Cardiac fibroblast (primary cell): ENCODE measurements around the gene AGBL3.
A peak's percentile ranks its signal among the peaks of the same experiment; 100 is the strongest.
"Not testable (repeated sequence)": the region's sequence is repeated elsewhere in the genome, so short reads cannot be mapped to it uniquely, and the experiment has no call there.

ENCODE experiments used
- DNase-seq, 2 donors: peaks; one replicate each; pipeline versions ENCODE4 v3.0.0 to v3.0.0-alpha.2; 2010; ENCODE audit warnings: low read depth in 2 of 2
- H3K4me3 ChIP-seq, 2 donors: replicated peaks in 1 of 2; 1 replicate in 1 of 2; 2 replicates in 1 of 2; pipeline ENCODE4 v1.5.1; 2011; ENCODE audit warnings: low read depth in 2 of 2, low read length in 2 of 2, mild to moderate bottlenecking in 2 of 2, moderate library complexity in 1 of 2
- TF ChIP-seq, protein P1 (sequence below): IDR thresholded peaks from one replicate; pipeline ENCODE4 v1.5.1; 2011; ENCODE audit warnings: low read depth, mild to moderate bottlenecking, low read length, inconsistent platforms

The AGBL3 gene

DNA sequence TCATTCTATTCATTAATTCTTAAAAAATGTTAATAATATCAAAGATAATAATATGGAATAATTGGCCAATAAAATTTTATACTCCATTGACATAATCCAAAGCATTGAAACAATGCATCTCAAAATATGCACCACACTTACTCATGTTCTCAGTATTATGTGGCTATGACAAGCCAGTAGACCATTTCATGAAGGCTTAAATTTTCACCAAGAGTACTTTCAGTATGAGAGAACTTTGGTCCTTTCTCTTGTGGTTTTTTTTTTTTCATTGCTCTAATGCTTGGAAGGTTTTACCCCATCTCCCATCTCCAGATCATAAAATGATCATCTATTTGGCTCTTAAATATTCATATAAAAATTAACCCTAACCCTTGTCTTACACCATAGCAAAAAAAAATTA, 116.1 kb downstream of the AGBL3 start:
- DNase-seq, result no peak
- TF ChIP-seq, protein P1, sequence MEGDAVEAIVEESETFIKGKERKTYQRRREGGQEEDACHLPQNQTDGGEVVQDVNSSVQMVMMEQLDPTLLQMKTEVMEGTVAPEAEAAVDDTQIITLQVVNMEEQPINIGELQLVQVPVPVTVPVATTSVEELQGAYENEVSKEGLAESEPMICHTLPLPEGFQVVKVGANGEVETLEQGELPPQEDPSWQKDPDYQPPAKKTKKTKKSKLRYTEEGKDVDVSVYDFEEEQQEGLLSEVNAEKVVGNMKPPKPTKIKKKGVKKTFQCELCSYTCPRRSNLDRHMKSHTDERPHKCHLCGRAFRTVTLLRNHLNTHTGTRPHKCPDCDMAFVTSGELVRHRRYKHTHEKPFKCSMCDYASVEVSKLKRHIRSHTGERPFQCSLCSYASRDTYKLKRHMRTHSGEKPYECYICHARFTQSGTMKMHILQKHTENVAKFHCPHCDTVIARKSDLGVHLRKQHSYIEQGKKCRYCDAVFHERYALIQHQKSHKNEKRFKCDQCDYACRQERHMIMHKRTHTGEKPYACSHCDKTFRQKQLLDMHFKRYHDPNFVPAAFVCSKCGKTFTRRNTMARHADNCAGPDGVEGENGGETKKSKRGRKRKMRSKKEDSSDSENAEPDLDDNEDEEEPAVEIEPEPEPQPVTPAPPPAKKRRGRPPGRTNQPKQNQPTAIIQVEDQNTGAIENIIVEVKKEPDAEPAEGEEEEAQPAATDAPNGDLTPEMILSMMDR, result no peak
- H3K4me3 ChIP-seq, result no peak overlapping the region

- TF ChIP-seq, protein P1, result no peak
- H3K4me3 ChIP-seq, result no peak overlapping the region
- DNase-seq, result no peak
Measured at GRCh38 chr7:135109562-135109961, 123.3 kb downstream of the AGBL3 start.

- TF ChIP-seq, protein P1, result no peak
- DNase-seq, result no peak
- H3K4me3 ChIP-seq, result no peak overlapping the region
Measured at GRCh38 chr7:135109976-135110375, 123.7 kb downstream of the AGBL3 start.

DNA sequence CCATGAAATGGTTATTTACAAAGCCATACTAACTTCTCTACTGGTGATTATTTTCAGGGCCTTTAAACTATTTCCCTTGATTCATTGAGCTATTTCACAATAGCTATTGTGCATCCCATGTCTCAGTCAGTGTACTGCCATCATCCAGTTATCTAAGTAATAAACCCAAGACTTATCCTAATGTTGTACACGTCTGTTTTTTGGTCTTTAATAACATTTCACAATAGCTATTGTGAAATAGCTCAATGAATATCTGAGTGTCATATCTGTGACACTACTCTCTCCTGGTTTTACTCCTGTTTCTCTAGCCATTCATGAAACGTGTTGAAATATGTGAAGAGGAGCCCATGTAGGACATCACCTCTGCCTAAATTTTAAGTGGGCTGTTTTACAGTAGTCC, 125.1 kb downstream of the AGBL3 start:
- no peak overlapping the region for H3K4me3 ChIP-seq
- peak; percentile 20 to 30 for DNase-seq
- TF ChIP-seq, protein P1, result no peak

DNA sequence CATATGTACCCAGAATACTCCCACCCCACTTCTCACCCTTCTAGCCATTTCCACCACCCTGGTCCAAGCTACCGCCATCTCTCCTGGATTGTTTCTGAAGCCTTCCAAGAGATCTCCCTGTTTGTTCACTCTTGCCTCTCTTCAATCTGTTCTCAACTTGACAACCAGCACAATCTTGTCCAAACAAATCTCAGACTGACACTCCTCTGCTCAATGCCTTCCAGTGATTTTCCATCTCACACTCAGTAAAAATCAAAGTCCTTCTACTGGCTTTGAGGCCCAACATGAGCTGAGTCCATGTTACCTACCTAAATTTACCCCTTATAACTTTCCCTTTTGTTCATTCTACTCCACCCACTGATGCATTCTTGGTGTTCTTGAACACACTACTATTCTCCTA, 128.3 kb downstream of the AGBL3 start:
- TF ChIP-seq, protein P1, result no peak
- DNase-seq, result no peak
- no peak overlapping the region for H3K4me3 ChIP-seq

DNA sequence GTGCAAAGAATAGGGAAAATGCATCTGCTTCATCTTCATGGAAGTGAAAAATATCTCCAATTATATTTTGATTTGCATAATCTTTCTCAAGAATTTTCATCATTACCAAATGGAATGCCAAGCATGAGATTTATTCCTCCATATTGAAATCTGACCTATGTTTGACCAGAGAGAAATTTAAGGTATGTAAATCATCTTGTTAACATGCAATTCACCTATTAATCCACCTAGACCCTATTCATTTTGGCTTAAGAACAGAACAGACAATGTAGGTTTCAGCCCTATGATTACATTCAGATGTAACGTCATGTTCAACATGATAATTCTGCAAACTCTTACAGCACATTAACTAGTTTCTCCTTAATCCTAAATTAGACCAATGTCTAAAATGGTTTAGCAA, 130.8 kb downstream of the AGBL3 start:
- DNase-seq, result no peak
- no peak overlapping the region for H3K4me3 ChIP-seq
- TF ChIP-seq, protein P1, result no peak

GRCh38 chr7:135121868-135122267, 135.6 kb downstream of the AGBL3 start:
- peak in 1 of 2 donors; percentile 37 for DNase-seq
- TF ChIP-seq, protein P1, result no peak
- no peak overlapping the region for H3K4me3 ChIP-seq

- not testable (repeated sequence) for H3K4me3 ChIP-seq, DNase-seq
Measured at GRCh38 chr7:135124631-135125030, 138.3 kb downstream of the AGBL3 start.
